ENCODE results near the gene TXNRD3. TPM values are rescaled to one million over a fixed set of nuclear protein-coding genes. Genes with fewer than 3 reads are reported as not detected.

The TXNRD3 gene
- total RNA-seq, 1 experiment from 2014 or later, result 8.1 TPM

- Histone ChIP-seq H3K14ac (ENCODE audit: insufficient read depth, low read length) (no peak overlapping the region), H3K18ac (ENCODE audit: insufficient read length, low read depth, low read length) (no peak overlapping the region)
- H3K27me3 Mint-ChIP-seq (ENCODE audit: low read depth), result no peaks in the 10 kb centered on the region
Observed at GRCh38 chr3:126622694-126623093, 32.2 kb downstream of the TXNRD3 start.

More at GRCh38 chr3:126622694-126623093, 32.2 kb downstream of the TXNRD3 start:
- Histone ChIP-seq H3K79me2 (ENCODE audit: insufficient read depth, low read length) (no peaks in the 10 kb centered on the region), H3K23me2 (ENCODE audit: insufficient read length, low read depth, low read length, poor library complexity, severe bottlenecking) (no peaks in the 10 kb centered on the region), H3K23ac (ENCODE audit: insufficient read length, low read depth, low read length) (no peak overlapping the region), H2BK12ac (ENCODE audit: insufficient read length, low read depth, low read length) (no peak overlapping the region), H3K9ac (ENCODE audit: extremely low read depth, insufficient read length, low read length) (no peak overlapping the region), H4K91ac (ENCODE audit: insufficient read length, low read depth, low read length) (no peak overlapping the region), H3K79me1 (ENCODE audit: insufficient read depth, low read depth, low read length, poor library complexity, severe bottlenecking) (no peaks in the 10 kb centered on the region), H3K4me2 (ENCODE audit: insufficient read depth, insufficient read length, low read length) (no peak overlapping the region), H3K4me1 (ENCODE audit: insufficient read depth, low read length) (no peaks in the 10 kb centered on the region), H2BK5ac (ENCODE audit: insufficient read length, low read length) (no peak overlapping the region), H4K5ac (ENCODE audit: insufficient read length, low read depth, low read length) (no peak overlapping the region), H2BK120ac (ENCODE audit: low read depth, low read length, poor library complexity, severe bottlenecking) (no peak overlapping the region), H3K56ac (ENCODE audit: insufficient read length, low read depth, low read length) (no peak overlapping the region), H3K9me3 (ENCODE audit: control insufficient read depth, low read depth, low read length) (no peaks in the 10 kb centered on the region), H4K8ac (replicated peaks; ENCODE audit: insufficient read length, low read depth, low read length) (no peak overlapping the region), H2AK5ac (ENCODE audit: insufficient read length, low read length) (no peak overlapping the region), H3K27me3 (ENCODE audit: insufficient read depth, low read length) (no peaks in the 10 kb centered on the region), H2BK20ac (ENCODE audit: low read depth, low read length, poor library complexity, severe bottlenecking) (no peak overlapping the region), H3K27ac (ENCODE audit: insufficient read length, low read depth, low read length) (no peak overlapping the region), H4K20me1 (ENCODE audit: control insufficient read depth, insufficient read depth, insufficient read length) (no peaks in the 10 kb centered on the region), H3T11ph (ENCODE audit: low read length) (no peak overlapping the region), H2BK15ac (ENCODE audit: low read depth, low read length) (no peak overlapping the region), H3K4ac (ENCODE audit: low read depth, low read length) (no peak overlapping the region), H2AFZ (ENCODE audit: low read length) (no peak overlapping the region)
- H3K4me1 Mint-ChIP-seq, result no peaks in the 10 kb centered on the region
- H3K4me3 Mint-ChIP-seq, result no peak overlapping the region
- no peaks in the 10 kb centered on the region for H3K9me3 Mint-ChIP-seq
- H3K27ac Mint-ChIP-seq, result no peak overlapping the region
- TF ChIP-seq, protein P1, sequence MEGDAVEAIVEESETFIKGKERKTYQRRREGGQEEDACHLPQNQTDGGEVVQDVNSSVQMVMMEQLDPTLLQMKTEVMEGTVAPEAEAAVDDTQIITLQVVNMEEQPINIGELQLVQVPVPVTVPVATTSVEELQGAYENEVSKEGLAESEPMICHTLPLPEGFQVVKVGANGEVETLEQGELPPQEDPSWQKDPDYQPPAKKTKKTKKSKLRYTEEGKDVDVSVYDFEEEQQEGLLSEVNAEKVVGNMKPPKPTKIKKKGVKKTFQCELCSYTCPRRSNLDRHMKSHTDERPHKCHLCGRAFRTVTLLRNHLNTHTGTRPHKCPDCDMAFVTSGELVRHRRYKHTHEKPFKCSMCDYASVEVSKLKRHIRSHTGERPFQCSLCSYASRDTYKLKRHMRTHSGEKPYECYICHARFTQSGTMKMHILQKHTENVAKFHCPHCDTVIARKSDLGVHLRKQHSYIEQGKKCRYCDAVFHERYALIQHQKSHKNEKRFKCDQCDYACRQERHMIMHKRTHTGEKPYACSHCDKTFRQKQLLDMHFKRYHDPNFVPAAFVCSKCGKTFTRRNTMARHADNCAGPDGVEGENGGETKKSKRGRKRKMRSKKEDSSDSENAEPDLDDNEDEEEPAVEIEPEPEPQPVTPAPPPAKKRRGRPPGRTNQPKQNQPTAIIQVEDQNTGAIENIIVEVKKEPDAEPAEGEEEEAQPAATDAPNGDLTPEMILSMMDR (conservative IDR thresholded peaks at IDR 0.05), result no peak
- no peak for DNase-seq
- no peaks in the 10 kb centered on the region; a peak in 1 of 7 replicates for H3K36me3 Mint-ChIP-seq (ENCODE audit: insufficient read depth in 1 of 3, low read depth in 3 of 3)
- WGBS (ENCODE audit: extremely low coverage, insufficient read length, low lambda C conversion rate), result no CpG with 5 or more reads among the region's 1 CpG

Data from H9 (cell line).